HL-60 (cell line): Measurements from ENCODE around the gene ADAM30.
"Not testable (repeated sequence)": the region's sequence is repeated elsewhere in the genome, so short reads cannot be mapped to it uniquely, and the experiment has no call there.

Source experiments
- DNase-seq, 2 experiments: peaks; one replicate each; pipeline ENCODE4 v3.0.0-alpha.2; 2010 to 2020; ENCODE audit warnings: low read depth in 1 of 2, low spot score in 1 of 2
- H3K27ac ChIP-seq: fragments of 250-450 bp; sonication (Bioruptor Pico); replicated peaks from 2 replicates; pipeline ENCODE4 v1.5.1; 2020; ENCODE audit warnings: mild to moderate bottlenecking, moderate library complexity
- H3K27me3 ChIP-seq: fragments of 250-450 bp; sonication (Bioruptor Pico); 2 replicates; pipeline ENCODE4 v1.5.1; 2021; ENCODE audit warnings: mild to moderate bottlenecking, moderate library complexity; ENCODE audit not compliant: insufficient read depth, poor library complexity, severe bottlenecking
- H3K4me3 ChIP-seq: replicated peaks from 2 replicates; pipeline ENCODE4 v1.5.1; 2011; ENCODE audit warnings: mild to moderate bottlenecking, control low read depth, low read length; ENCODE audit not compliant: insufficient read depth
- GABPA ChIP-seq: IDR thresholded peaks from 2 replicates; pipeline ENCODE4 v1.6.1; 2012; ENCODE audit warnings: low read depth
- POLR2AphosphoS5 ChIP-seq: IDR thresholded peaks from 2 replicates; pipeline ENCODE4 v1.6.1; 2012; ENCODE audit warnings: low read depth
- SPI1 ChIP-seq: IDR thresholded peaks from 2 replicates; pipeline ENCODE4 v1.6.1; 2012; ENCODE audit warnings: low read depth, mild to moderate bottlenecking, borderline replicate concordance
- TF ChIP-seq, protein P1 (sequence below): IDR thresholded peaks from one replicate; pipeline ENCODE4 v1.5.1; 2011; ENCODE audit warnings: low read length, control low read depth, inconsistent platforms; ENCODE audit not compliant: insufficient read depth
- TF ChIP-seq, protein P2 (sequence below): IDR thresholded peaks from 2 replicates; pipeline ENCODE4 v1.6.1; 2012; ENCODE audit warnings: low read depth; ENCODE audit not compliant: insufficient replicate concordance

ADAM30 gene

DNA sequence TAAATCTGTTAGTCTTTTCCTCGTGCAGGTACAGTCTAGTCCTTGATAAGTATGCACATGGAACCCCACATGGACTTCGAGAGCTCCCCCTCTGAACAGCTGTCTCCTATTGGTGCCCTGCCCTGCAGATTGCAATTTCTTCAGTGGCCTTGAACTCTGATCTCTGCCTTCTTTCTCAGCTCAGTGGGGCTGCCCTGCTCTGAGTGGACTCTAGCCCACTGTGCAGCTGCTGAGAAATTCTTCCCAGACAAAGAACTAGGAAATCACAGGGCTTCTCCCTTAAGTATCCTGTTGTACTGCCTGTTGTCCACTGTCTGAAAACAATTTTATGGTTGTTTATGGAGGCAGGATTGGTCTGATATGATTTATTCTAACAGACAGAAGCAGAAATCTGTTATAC lies 38.2 kb downstream of the ADAM30 start:
- Histone ChIP-seq H3K27ac (no peak overlapping the region), H3K4me3 (no peak overlapping the region), H3K27me3 (no peaks in the 10 kb centered on the region)
- TF ChIP-seq, protein P1, sequence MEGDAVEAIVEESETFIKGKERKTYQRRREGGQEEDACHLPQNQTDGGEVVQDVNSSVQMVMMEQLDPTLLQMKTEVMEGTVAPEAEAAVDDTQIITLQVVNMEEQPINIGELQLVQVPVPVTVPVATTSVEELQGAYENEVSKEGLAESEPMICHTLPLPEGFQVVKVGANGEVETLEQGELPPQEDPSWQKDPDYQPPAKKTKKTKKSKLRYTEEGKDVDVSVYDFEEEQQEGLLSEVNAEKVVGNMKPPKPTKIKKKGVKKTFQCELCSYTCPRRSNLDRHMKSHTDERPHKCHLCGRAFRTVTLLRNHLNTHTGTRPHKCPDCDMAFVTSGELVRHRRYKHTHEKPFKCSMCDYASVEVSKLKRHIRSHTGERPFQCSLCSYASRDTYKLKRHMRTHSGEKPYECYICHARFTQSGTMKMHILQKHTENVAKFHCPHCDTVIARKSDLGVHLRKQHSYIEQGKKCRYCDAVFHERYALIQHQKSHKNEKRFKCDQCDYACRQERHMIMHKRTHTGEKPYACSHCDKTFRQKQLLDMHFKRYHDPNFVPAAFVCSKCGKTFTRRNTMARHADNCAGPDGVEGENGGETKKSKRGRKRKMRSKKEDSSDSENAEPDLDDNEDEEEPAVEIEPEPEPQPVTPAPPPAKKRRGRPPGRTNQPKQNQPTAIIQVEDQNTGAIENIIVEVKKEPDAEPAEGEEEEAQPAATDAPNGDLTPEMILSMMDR = no peak
- TF ChIP-seq POLR2AphosphoS5 (no peak), GABPA (no peak), SPI1 (no peak)
- TF ChIP-seq, protein P2, sequence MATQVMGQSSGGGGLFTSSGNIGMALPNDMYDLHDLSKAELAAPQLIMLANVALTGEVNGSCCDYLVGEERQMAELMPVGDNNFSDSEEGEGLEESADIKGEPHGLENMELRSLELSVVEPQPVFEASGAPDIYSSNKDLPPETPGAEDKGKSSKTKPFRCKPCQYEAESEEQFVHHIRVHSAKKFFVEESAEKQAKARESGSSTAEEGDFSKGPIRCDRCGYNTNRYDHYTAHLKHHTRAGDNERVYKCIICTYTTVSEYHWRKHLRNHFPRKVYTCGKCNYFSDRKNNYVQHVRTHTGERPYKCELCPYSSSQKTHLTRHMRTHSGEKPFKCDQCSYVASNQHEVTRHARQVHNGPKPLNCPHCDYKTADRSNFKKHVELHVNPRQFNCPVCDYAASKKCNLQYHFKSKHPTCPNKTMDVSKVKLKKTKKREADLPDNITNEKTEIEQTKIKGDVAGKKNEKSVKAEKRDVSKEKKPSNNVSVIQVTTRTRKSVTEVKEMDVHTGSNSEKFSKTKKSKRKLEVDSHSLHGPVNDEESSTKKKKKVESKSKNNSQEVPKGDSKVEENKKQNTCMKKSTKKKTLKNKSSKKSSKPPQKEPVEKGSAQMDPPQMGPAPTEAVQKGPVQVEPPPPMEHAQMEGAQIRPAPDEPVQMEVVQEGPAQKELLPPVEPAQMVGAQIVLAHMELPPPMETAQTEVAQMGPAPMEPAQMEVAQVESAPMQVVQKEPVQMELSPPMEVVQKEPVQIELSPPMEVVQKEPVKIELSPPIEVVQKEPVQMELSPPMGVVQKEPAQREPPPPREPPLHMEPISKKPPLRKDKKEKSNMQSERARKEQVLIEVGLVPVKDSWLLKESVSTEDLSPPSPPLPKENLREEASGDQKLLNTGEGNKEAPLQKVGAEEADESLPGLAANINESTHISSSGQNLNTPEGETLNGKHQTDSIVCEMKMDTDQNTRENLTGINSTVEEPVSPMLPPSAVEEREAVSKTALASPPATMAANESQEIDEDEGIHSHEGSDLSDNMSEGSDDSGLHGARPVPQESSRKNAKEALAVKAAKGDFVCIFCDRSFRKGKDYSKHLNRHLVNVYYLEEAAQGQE = no peak
- DNase-seq = no peak

DNA sequence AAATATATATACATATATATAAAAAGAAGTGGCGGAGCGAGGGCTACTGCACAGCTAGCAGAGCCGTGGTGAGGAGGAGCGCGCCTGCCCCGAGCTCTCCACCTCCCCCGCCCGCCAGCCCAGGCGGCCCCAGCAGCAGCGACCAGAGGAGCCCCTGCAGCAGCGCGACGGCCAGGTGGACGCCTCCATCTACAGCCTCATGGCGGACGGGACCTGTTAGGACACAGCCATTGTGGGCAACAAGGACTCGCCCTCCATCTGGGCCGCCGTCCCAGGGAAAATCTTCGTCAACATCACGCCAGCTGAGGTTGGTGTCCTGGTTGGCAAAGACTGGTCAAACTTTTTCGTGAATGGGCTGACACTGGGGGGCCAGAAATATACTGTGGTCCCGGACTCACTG lies 43.2 kb downstream of the ADAM30 start:
- H3K27ac ChIP-seq = no peak overlapping the region
- no peak for DNase-seq
- TF ChIP-seq, protein P2 = no peak
- TF ChIP-seq POLR2AphosphoS5 = no peak
- no peak for TF ChIP-seq GABPA
- TF ChIP-seq SPI1 = no peak
- TF ChIP-seq, protein P1 = no peak
- no peak overlapping the region for H3K4me3 ChIP-seq
- H3K27me3 ChIP-seq = no peaks in the 10 kb centered on the region

DNA sequence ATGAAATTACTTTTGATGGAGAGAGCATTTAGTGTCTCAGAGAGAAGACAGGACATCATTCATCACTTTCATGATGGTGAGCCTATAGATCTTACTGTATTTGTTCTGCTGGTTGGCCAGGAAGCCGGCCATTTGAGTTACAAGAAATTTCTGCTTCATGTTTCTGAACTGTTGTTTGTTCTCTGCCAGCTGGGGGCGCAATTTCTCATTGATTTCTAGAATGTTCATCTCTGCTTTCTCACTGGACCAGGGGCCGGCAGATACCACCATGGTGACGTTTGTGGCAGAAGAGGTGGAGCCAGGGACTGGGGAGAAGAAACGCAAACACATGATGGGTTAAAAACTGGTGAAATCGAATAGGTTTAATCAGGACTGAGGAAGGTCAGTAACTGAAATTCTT lies 52.1 kb downstream of the ADAM30 start:
- not testable (repeated sequence) for H3K4me3 ChIP-seq, DNase-seq

More for the DNA sequence above, 52.1 kb downstream of the ADAM30 start:
- not testable (repeated sequence) for H3K27ac ChIP-seq, H3K27me3 ChIP-seq
